Mononuclear cell (primary cell): ENCODE results near the gene SSRP1. TPM values are rescaled to one million over a fixed set of nuclear protein-coding genes. Genes with fewer than 3 reads are reported as not detected.

Source experiments
- H3K27me3 ChIP-seq: 2 replicates; pipeline ENCODE4 v1.6.0; 2011; ENCODE audit warnings: low read length, control low read depth; ENCODE audit not compliant: insufficient read depth
- H3K4me1 ChIP-seq: 2 replicates; pipeline ENCODE4 v1.5.1; 2011; ENCODE audit warnings: mild to moderate bottlenecking, low read length, control low read depth; ENCODE audit not compliant: insufficient read depth
- H3K4me3 ChIP-seq: 2 replicates; pipeline ENCODE4 v1.5.1; 2011; ENCODE audit warnings: mild to moderate bottlenecking, low read length, moderate library complexity
- H3K9me3 ChIP-seq: 2 replicates; pipeline ENCODE4 v1.5.1; 2011; ENCODE audit warnings: low read depth, mild to moderate bottlenecking, control low read depth, low read length
- total RNA-seq: library from RNA; depleted of rRNA; stranded (reverse); fragments of >200 nt; gene quantifications from one replicate; pipeline ENCODE4 v1.2.3, GENCODE V29; 2012

SSRP1 gene
- total RNA-seq, 1 donor, result 22.7 TPM

DNA sequence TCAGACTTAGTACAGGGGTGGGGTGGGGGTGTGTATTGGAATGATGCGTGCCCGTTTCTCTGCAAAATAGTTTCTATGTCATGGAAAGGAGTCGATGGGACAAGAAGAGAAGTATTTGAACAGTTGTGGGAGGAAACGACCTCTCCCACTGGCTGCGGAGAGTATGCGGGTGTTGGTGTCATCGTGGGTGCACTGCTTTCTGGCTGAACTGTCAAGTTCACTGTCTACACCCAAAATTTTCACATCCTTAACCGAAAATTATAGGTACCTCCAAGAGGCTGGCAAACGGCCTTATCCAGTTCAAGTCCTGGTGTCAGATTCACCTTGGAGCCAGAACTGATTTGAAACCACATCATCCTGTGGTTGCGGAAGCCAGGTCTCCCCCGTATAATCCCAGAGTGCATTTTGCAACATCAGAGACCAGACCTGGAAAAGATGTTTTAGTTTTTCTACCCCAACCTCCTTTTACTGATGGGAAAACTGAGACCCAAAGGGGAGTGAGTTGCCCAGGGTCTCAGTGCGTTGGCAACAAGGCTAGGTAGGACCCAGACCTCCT is 497 bp upstream of the SSRP1 start:
- H3K4me3 ChIP-seq, result peak overlapping the region; percentile 62
- H3K4me1 ChIP-seq, result peaks cover 28% of the 10 kb centered on the region
- no peaks in the 10 kb centered on the region for H3K27me3 ChIP-seq
- no peaks in the 10 kb centered on the region for H3K9me3 ChIP-seq

- Histone ChIP-seq H3K9me3 (no peaks in the 10 kb centered on the region), H3K4me1 (peaks cover 28% of the 10 kb centered on the region), H3K27me3 (no peaks in the 10 kb centered on the region), H3K4me3 (peak overlapping the region; percentile 62)
Observed at GRCh38 chr11:57335023-57335342, 709 bp downstream of the SSRP1 start.

GRCh38 chr11:57332694-57333440 is 2.8 kb downstream of the SSRP1 start:
- peaks cover 28% of the 10 kb centered on the region for H3K4me1 ChIP-seq
- no peaks in the 10 kb centered on the region for H3K9me3 ChIP-seq
- H3K27me3 ChIP-seq, result no peaks in the 10 kb centered on the region
- H3K4me3 ChIP-seq, result no peak overlapping the region

DNA sequence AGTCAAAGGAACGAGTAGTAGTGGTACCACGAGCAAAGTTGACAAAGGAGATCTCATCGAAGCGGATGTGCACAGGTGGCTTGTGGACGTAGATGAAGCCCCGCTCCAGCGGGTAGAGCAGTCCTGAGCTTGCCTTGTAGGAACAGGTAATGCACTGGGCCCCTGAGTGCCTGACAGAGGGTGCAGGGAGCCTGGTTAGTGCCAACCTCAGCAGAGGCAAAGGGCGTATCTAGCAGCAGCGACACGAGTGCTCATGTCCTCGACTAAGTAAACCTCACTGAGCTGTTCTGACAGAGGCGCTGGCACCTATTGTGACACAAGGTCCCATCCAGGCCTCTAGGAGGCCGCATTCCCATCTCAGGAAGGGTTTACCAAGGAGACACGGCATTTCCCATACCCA is 4.0 kb downstream of the SSRP1 start:
- H3K4me3 ChIP-seq, result no peak overlapping the region
- no peaks in the 10 kb centered on the region for H3K9me3 ChIP-seq
- H3K27me3 ChIP-seq, result no peaks in the 10 kb centered on the region
- peaks cover 28% of the 10 kb centered on the region for H3K4me1 ChIP-seq

GRCh38 chr11:57330029-57330428 is 5.7 kb downstream of the SSRP1 start:
- Histone ChIP-seq H3K9me3 (no peaks in the 10 kb centered on the region), H3K4me1 (peaks cover 29% of the 10 kb centered on the region)

DNA sequence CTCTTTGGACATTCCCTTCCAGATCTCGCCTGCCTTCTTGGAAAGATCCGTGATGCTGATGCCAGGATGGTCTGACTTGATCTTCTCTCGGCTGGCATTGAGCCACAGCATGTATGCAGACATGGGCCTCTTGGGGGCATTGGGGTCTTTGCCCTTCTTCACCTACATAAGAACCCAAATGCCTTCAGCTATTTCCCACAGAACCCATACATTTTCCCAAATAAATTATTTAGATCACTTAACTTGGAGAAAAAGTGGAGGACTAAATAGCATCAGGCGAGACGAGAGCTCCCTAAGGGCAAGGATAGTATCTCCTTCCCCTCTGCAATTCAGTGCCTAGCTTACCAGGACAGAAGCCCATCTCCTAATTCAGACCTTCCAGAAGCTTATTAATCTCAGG is 8.0 kb downstream of the SSRP1 start:
- Histone ChIP-seq H3K27me3 (no peaks in the 10 kb centered on the region), H3K4me1 (peaks cover 18% of the 10 kb centered on the region), H3K4me3 (no peak overlapping the region), H3K9me3 (no peaks in the 10 kb centered on the region)

More at GRCh38 chr11:57330029-57330428, 5.7 kb downstream of the SSRP1 start:
- H3K27me3 ChIP-seq, result no peaks in the 10 kb centered on the region
- H3K4me3 ChIP-seq, result no peak overlapping the region

- Histone ChIP-seq H3K4me1 (peaks cover 18% of the 10 kb centered on the region), H3K27me3 (no peaks in the 10 kb centered on the region), H3K4me3 (peak overlapping the region; percentile 69)
Observed at GRCh38 chr11:57325735-57326048, 10.0 kb downstream of the SSRP1 start.

GRCh38 chr11:57324886-57325734 is 10.6 kb downstream of the SSRP1 start, which contains the start of gene TNKS1BP1:
TNKS1BP1 (minus strand) TSS chr11:57324952; CDS start chr11:57321885, 3,067 bp downstream.
- no peaks in the 10 kb centered on the region for H3K27me3 ChIP-seq
- peaks cover 18% of the 10 kb centered on the region for H3K4me1 ChIP-seq
- H3K4me3 ChIP-seq, result peak within 1 kb of the TSS; percentile 69
- H3K9me3 ChIP-seq, result no peaks in the 10 kb centered on the region

More at GRCh38 chr11:57325735-57326048, 10.0 kb downstream of the SSRP1 start:
- H3K9me3 ChIP-seq, result no peaks in the 10 kb centered on the region

DNA sequence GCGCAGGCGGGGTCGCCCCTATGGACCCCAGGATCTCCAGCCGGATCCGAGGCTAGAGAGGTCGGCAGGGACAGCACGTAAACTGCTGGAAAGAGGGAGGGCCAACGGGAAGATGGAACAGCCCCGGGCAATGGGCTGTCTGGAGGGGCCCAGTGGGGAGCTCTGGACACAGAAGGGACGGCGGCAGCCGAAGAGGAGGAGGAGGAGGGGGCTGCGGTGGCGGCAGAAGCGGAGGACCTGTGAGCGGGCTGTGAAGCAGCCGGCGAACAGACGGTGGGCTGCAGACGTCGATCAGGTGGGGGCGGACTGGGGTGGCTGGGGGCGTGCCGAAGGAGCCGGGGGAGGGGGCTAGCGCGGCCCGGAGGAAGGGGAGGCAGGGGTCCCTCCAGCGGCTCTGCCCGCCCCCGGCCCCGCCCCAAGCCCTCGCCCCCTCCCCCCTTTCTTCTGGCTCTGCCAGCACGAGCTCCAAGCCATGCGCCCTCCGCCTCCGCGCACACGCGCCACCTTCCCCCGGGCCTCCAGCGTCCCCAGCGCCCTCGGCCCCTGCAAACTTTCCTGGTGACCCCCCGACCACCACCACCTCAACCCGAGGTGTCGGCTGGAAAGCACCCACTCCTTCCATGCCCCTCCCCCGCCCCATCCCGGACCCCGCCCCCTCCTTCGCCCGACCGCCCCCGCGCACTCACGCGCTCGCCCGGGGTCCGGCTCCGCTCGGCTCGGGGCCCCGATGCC is 11.4 kb downstream of the SSRP1 start:
- Histone ChIP-seq H3K9me3 (no peaks in the 10 kb centered on the region), H3K27me3 (no peaks in the 10 kb centered on the region), H3K4me3 (peak overlapping the region; percentile 69), H3K4me1 (peaks cover 18% of the 10 kb centered on the region)

DNA sequence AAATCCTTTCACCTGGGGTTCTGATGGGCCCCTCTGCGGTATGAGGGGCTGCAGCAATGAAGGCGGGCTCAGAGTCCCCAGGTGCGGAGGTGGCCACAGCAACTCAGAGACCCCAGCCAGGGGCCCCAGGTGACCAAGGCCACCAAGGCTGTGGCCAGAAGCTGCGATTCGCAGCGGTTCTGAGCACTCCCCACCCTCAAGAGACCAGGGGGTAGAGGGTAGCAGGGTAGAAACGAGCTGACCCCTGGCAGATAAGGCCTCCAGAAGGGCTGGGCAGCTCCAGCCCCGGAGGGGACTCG is 11.9 kb downstream of the SSRP1 start:
- Histone ChIP-seq H3K4me3 (no peak overlapping the region), H3K9me3 (no peaks in the 10 kb centered on the region), H3K27me3 (no peaks in the 10 kb centered on the region), H3K4me1 (peaks cover 18% of the 10 kb centered on the region)

GRCh38 chr11:57323167-57323854 is 12.4 kb downstream of the SSRP1 start:
- Histone ChIP-seq H3K4me3 (no peak overlapping the region), H3K4me1 (peaks cover 18% of the 10 kb centered on the region), H3K9me3 (no peaks in the 10 kb centered on the region), H3K27me3 (no peaks in the 10 kb centered on the region)

DNA sequence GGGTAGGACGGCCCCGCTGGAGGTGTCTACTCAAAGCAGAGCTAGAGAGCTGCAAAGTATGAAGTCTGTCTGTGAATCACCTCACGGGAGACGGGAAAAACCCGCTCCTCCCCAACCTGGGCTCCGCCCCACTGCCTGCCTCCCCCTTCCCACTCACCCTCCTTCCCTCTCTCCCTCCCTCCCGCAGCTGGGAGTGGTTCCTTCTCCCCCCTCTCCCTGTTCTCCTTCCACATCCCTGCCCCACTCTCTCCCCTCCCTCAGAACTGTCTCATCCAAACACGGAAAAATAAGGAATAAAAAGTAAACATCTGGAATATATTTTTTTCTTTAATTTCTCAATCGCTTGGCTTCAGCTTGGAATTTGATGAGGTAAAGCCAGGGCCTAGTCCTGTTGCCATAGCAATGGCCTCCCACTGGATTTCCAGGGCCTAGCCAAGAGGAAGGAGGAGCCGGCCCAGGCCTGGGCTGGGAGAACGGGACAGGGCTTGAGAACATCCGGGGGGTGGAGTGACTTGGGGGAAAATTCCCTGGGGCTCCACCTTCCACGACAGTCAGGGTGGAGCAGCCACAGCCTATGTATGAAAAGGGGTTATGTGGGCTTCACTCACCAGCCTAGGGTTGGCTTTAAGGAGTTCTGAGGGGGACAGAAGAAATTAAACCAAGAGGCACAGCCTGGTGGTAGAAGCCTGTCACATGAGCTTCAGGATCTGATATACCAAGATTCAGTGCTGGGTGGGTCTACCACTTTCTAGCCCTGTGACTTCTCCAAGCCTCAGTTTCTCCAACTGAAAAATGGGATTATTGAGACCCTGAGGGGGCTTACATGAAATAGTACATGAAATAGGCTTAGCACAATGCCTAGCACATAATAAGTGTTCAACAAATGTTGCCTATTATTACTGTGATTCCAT is 13.2 kb downstream of the SSRP1 start:
- no peaks in the 10 kb centered on the region for H3K9me3 ChIP-seq
- no peaks in the 10 kb centered on the region for H3K27me3 ChIP-seq
- peaks cover 18% of the 10 kb centered on the region for H3K4me1 ChIP-seq
- H3K4me3 ChIP-seq, result no peak overlapping the region

- no peak overlapping the region for H3K4me3 ChIP-seq
Observed at GRCh38 chr11:57321388-57322255, 14.1 kb downstream of the SSRP1 start.

More at GRCh38 chr11:57321388-57322255, 14.1 kb downstream of the SSRP1 start:
- H3K9me3 ChIP-seq, result no peaks in the 10 kb centered on the region
- no peaks in the 10 kb centered on the region for H3K27me3 ChIP-seq
- peaks cover 18% of the 10 kb centered on the region for H3K4me1 ChIP-seq
